Calu3 (cell line): ENCODE data around the gene RAB10. TPM values are rescaled to one million over a fixed set of nuclear protein-coding genes. Genes with fewer than 3 reads are reported as not detected.

ENCODE experiments used
- BruUV-seq: library from RNA; stranded (reverse); fragments of 400-500 nt; replicated peaks from 2 replicates; lab custom pipeline; 2021; lab: Mats Ljungman, UMichigan
- CTCF ChIA-PET: fragments of 300-600 bp; sonication (Branson Sonifier 250); formaldehyde crosslinking; loops from one replicate; lab custom pipeline; 2022; ENCODE audit warnings: antibody characterized with exemption; lab: Charles Lee
- DNase-seq: peaks from one replicate; pipeline ENCODE4 v3.0.0; 2022
- H3K27ac Mint-ChIP-seq: one replicate; pipeline ENCODE4 v1.8.0; 2022; ENCODE audit warnings: mixed read lengths; ENCODE audit not compliant: unreplicated experiment
- H3K27me3 Mint-ChIP-seq: one replicate; pipeline ENCODE4 v1.8.0; 2022; ENCODE audit warnings: mixed read lengths; ENCODE audit not compliant: unreplicated experiment
- H3K36me3 Mint-ChIP-seq: one replicate; pipeline ENCODE4 v1.8.0; 2022; ENCODE audit warnings: mild to moderate bottlenecking, moderate library complexity, mixed read lengths; ENCODE audit not compliant: insufficient read depth, unreplicated experiment
- H3K4me1 Mint-ChIP-seq: one replicate; pipeline ENCODE4 v1.8.0; 2022; ENCODE audit warnings: mild to moderate bottlenecking, low read depth, mixed read lengths; ENCODE audit not compliant: unreplicated experiment
- H3K4me3 Mint-ChIP-seq: one replicate; pipeline ENCODE4 v1.8.0; 2022; ENCODE audit warnings: mild to moderate bottlenecking, low read depth, moderate library complexity, mixed read lengths; ENCODE audit not compliant: unreplicated experiment
- H3K9me3 Mint-ChIP-seq: one replicate; pipeline ENCODE4 v1.8.0; 2022; ENCODE audit warnings: low read depth, mixed read lengths; ENCODE audit not compliant: unreplicated experiment
- CTCF ChIP-seq: fragments of 200-600 bp; IDR thresholded peaks from one replicate; pipeline ENCODE4 v1.8.0; 2022; ENCODE audit warnings: antibody characterized with exemption; ENCODE audit not compliant: unreplicated experiment
- intact Hi-C: fragments of 100-400 bp; cut with micrococcal nuclease; formaldehyde crosslinking; loops from one replicate; pipeline ENCODE4 v1.10.0; 2022; ENCODE audit not compliant: unreplicated experiment
- total RNA-seq: library from RNA; stranded (reverse); gene quantifications from 2 replicates; pipeline ENCODE4 v1.2.3, GENCODE V29; 2022

The RAB10 gene
- total RNA-seq, 1 experiment from 2014 or later = 149 TPM

- CTCF ChIA-PET = no interaction called here
- BruUV-seq = no TSS peak
- H3K36me3 Mint-ChIP-seq = peaks cover 16% of the 10 kb centered on the region
- DNase-seq = no peak
- peak overlapping the region; percentile 57 for H3K4me3 Mint-ChIP-seq
- peaks cover 43% of the 10 kb centered on the region for H3K27me3 Mint-ChIP-seq
- H3K27ac Mint-ChIP-seq = no peak overlapping the region
- H3K4me1 Mint-ChIP-seq = peaks cover 6% of the 10 kb centered on the region
- no peaks in the 10 kb centered on the region for H3K9me3 Mint-ChIP-seq
- intact Hi-C loops = no loop called here
- TF ChIP-seq CTCF = no peak
These were observed 140.0 kb downstream of the RAB10 start for GRCh38 chr2:26173776-26174482.

GRCh38 chr2:26174691-26175465 lies 141.0 kb downstream of the RAB10 start:
- CTCF ChIA-PET = no interaction called here
- Mint-ChIP-seq H3K4me3 (peak overlapping the region; percentile 12), H3K27ac (no peak overlapping the region), H3K27me3 (peaks cover 53% of the 10 kb centered on the region), H3K36me3 (peaks cover 20% of the 10 kb centered on the region), H3K4me1 (peaks cover 13% of the 10 kb centered on the region), H3K9me3 (no peaks in the 10 kb centered on the region)
- BruUV-seq = no TSS peak
- TF ChIP-seq CTCF = no peak
- intact Hi-C loops = no loop called here
- DNase-seq = no peak

- CTCF ChIA-PET = no interaction called here
- Mint-ChIP-seq H3K4me1 (peaks cover 13% of the 10 kb centered on the region), H3K27ac (no peak overlapping the region), H3K4me3 (no peak overlapping the region), H3K27me3 (peaks cover 60% of the 10 kb centered on the region), H3K36me3 (peaks cover 20% of the 10 kb centered on the region), H3K9me3 (no peaks in the 10 kb centered on the region)
- no TSS peak for BruUV-seq
- no peak for DNase-seq
- no peak for TF ChIP-seq CTCF
- intact Hi-C loops = no loop called here
These were observed 141.8 kb downstream of the RAB10 start for GRCh38 chr2:26175466-26176278.

GRCh38 chr2:26176279-26176615 lies 142.4 kb downstream of the RAB10 start:
- Mint-ChIP-seq H3K36me3 (peaks cover 16% of the 10 kb centered on the region), H3K9me3 (no peaks in the 10 kb centered on the region), H3K4me1 (peaks cover 13% of the 10 kb centered on the region), H3K27ac (no peak overlapping the region), H3K4me3 (no peak overlapping the region), H3K27me3 (peaks cover 60% of the 10 kb centered on the region)
- no peak for DNase-seq
- TF ChIP-seq CTCF = no peak
- CTCF ChIA-PET = no interaction called here
- BruUV-seq = no TSS peak
- intact Hi-C loops = no loop called here
